ENCODE data around the gene FKBP5.
"Not testable (repeated sequence)": the region's sequence is repeated elsewhere in the genome, so short reads cannot be mapped to it uniquely, and the experiment has no call there.

FKBP5 gene

DNA sequence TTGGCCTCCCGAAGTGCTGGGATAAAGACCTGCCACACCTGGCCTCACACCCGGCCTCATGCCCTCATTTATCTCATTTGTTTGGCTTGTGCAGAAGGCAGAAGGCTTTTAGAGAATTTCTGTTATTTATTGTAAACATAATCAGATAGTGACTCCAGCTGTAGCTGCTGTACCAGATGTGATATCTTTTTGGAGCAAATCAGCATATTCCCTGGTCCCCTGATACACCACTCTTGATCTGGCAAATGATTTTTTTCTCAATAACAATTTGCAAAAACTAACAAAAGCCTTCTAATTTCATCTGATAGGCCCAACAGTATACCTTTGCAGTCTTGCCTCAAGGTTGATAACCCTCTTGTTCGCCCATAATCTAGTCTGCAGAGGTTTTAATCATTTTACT, 149.5 kb downstream of the FKBP5 start:
- H2AFZ ChIP-seq (ENCODE audit: low read length) = no peak overlapping the region
- no peak overlapping the region for H3K9ac ChIP-seq (ENCODE audit: low read length)
- H3K4me3 ChIP-seq (ENCODE audit: low read length) = no peak overlapping the region
- no peak overlapping the region for H3K27ac ChIP-seq (ENCODE audit: low read length)
- no peaks in the 10 kb centered on the region for H3K36me3 ChIP-seq (replicated peaks; ENCODE audit: insufficient read depth, low read length)
- TF ChIP-seq, protein P1, sequence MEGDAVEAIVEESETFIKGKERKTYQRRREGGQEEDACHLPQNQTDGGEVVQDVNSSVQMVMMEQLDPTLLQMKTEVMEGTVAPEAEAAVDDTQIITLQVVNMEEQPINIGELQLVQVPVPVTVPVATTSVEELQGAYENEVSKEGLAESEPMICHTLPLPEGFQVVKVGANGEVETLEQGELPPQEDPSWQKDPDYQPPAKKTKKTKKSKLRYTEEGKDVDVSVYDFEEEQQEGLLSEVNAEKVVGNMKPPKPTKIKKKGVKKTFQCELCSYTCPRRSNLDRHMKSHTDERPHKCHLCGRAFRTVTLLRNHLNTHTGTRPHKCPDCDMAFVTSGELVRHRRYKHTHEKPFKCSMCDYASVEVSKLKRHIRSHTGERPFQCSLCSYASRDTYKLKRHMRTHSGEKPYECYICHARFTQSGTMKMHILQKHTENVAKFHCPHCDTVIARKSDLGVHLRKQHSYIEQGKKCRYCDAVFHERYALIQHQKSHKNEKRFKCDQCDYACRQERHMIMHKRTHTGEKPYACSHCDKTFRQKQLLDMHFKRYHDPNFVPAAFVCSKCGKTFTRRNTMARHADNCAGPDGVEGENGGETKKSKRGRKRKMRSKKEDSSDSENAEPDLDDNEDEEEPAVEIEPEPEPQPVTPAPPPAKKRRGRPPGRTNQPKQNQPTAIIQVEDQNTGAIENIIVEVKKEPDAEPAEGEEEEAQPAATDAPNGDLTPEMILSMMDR (IDR thresholded peaks at IDR 0.05; ENCODE audit: low read length) = no peak
- TF ChIP-seq EZH2 (optimal IDR thresholded peaks at IDR 0.05; ENCODE audit: low read depth, low read length) = no peak
- TF ChIP-seq EZH2phosphoT487 (IDR thresholded peaks at IDR 0.05; ENCODE audit: low read length) = no peak
- no peaks in the 10 kb centered on the region for H3K4me1 ChIP-seq (ENCODE audit: low read length)
- no peak overlapping the region for H3K4me2 ChIP-seq (ENCODE audit: low read depth, low read length)
- no peak for DNase-seq
- H3K27me3 ChIP-seq (replicated peaks; ENCODE audit: insufficient read depth, low read length) = no peaks in the 10 kb centered on the region
- H3F3A ChIP-seq (ENCODE audit: insufficient read depth, low read length) = no peaks in the 10 kb centered on the region
- H3K9me2 ChIP-seq (replicated peaks; ENCODE audit: insufficient read depth, low read length) = no peaks in the 10 kb centered on the region
- H3K9me3 ChIP-seq (replicated peaks; ENCODE audit: insufficient read depth, low read length) = no peaks in the 10 kb centered on the region
- H3K79me2 ChIP-seq (ENCODE audit: low read length) = no peaks in the 10 kb centered on the region
- no peaks in the 10 kb centered on the region for H4K20me1 ChIP-seq (ENCODE audit: insufficient read depth, low read length)

DNA sequence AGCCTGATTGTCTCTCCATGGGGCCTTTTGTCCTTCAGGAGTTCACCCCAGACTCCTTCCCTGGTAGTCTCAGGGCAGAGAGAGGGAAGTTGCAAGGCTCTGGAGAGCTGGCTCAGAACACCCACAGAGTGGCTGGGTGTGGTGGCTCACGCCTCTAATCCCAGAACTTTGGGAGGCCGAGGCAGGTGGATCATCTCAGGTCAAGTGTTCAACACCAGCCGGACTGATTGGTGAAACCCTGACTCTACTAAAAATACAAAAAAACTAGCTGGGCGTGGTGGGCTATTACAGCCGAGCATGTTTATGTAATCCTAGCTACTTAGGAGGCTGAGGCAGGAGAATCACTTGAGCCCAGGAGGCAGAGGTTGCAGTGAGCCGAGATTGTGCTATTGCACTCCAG, 152.9 kb downstream of the FKBP5 start:
- not testable (repeated sequence) for H3K4me2 ChIP-seq (ENCODE audit: low read depth, low read length); H3K4me3 ChIP-seq (ENCODE audit: low read length); H2AFZ ChIP-seq (ENCODE audit: low read length); DNase-seq; H3K4me1 ChIP-seq (ENCODE audit: low read length); H3K36me3 ChIP-seq (replicated peaks; ENCODE audit: insufficient read depth, low read length); H3K27ac ChIP-seq (ENCODE audit: low read length); H3K9me3 ChIP-seq (replicated peaks; ENCODE audit: insufficient read depth, low read length); H3K27me3 ChIP-seq (replicated peaks; ENCODE audit: insufficient read depth, low read length); H4K20me1 ChIP-seq (ENCODE audit: insufficient read depth, low read length); H3F3A ChIP-seq (ENCODE audit: insufficient read depth, low read length); H3K9me2 ChIP-seq (replicated peaks; ENCODE audit: insufficient read depth, low read length); H3K79me2 ChIP-seq (ENCODE audit: low read length); H3K9ac ChIP-seq (ENCODE audit: low read length)

DNA sequence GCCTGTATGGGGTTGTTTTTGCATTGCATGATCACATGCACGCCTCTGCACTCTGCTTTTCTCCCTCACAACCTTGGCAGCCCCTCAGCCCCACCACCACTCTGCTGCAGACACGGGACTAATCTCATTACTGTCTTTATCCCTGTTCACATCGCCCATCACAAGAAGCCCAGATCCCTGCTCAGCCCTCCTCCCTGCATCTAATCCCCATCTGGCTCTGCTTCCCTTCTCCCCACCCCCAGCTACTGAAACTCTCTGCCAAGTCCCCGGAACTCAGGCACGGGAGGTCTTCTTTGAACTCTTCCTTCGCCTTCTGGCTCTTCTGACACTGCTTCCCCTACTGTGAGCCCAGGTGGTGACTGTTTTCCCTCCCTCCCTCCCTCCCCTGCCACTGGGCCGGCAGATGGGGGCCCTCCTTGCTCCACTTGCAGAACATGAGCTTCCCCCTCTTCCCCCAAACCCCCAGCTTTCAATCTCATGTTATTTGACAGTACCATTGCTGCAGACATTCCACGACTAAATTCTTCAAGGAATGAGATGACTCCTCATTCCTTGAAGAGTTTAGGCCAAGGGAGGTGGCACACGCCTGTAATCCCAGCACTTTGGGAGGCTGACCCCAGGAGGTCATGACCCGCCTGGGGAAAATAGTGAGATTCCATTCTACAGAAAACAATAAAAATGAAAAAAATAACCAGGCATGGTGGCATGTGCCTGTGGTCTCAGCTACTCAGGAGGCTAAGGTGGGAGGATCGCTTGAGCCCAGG, 154.1 kb downstream of the FKBP5 start:
- H3K4me3 ChIP-seq (ENCODE audit: low read length) = no peak overlapping the region
- H3K4me1 ChIP-seq (ENCODE audit: low read length) = no peaks in the 10 kb centered on the region
- H3K27me3 ChIP-seq (replicated peaks; ENCODE audit: insufficient read depth, low read length) = no peaks in the 10 kb centered on the region
- TF ChIP-seq EZH2phosphoT487 (IDR thresholded peaks at IDR 0.05; ENCODE audit: low read length) (no peak), EZH2 (optimal IDR thresholded peaks at IDR 0.05; ENCODE audit: low read depth, low read length) (no peak)
- TF ChIP-seq, protein P1 (IDR thresholded peaks at IDR 0.05; ENCODE audit: low read length) = no peak
- H4K20me1 ChIP-seq (ENCODE audit: insufficient read depth, low read length) = no peaks in the 10 kb centered on the region
- H3K9me3 ChIP-seq (replicated peaks; ENCODE audit: insufficient read depth, low read length) = no peaks in the 10 kb centered on the region
- H3K9ac ChIP-seq (ENCODE audit: low read length) = no peak overlapping the region
- no peaks in the 10 kb centered on the region for H3K79me2 ChIP-seq (ENCODE audit: low read length)
- no peak for DNase-seq
- H3K9me2 ChIP-seq (replicated peaks; ENCODE audit: insufficient read depth, low read length) = no peaks in the 10 kb centered on the region
- no peaks in the 10 kb centered on the region for H3F3A ChIP-seq (ENCODE audit: insufficient read depth, low read length)
- no peaks in the 10 kb centered on the region for H3K36me3 ChIP-seq (replicated peaks; ENCODE audit: insufficient read depth, low read length)
- no peak overlapping the region for H2AFZ ChIP-seq (ENCODE audit: low read length)
- H3K27ac ChIP-seq (ENCODE audit: low read length) = no peak overlapping the region
- H3K4me2 ChIP-seq (ENCODE audit: low read depth, low read length) = no peak overlapping the region

DNA sequence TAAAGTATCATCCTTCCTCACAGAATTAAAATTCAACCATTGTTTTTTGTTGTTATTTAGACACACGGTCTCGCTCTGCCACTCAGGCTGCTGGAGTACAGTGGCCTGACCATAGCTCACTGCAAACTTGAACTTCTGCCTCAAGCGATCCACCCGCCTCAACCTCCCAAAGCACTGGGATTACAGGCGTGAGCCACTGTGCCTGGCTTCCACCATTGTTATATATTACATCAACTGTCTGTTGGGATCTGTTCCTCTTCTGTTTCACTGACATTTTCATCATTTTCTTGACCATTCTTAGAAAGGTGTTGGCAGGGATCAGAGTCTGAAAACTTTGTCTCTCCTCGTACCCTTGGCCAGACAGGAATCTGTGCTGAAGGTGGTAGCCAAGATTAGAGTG, 154.7 kb downstream of the FKBP5 start:
- Histone ChIP-seq H3K79me2 (ENCODE audit: low read length) (no peaks in the 10 kb centered on the region), H3K9me2 (replicated peaks; ENCODE audit: insufficient read depth, low read length) (no peaks in the 10 kb centered on the region), H4K20me1 (ENCODE audit: insufficient read depth, low read length) (no peaks in the 10 kb centered on the region), H3K36me3 (replicated peaks; ENCODE audit: insufficient read depth, low read length) (no peaks in the 10 kb centered on the region), H3K4me2 (ENCODE audit: low read depth, low read length) (no peak overlapping the region), H3K27ac (ENCODE audit: low read length) (no peak overlapping the region), H3K9ac (ENCODE audit: low read length) (no peak overlapping the region), H3K4me3 (ENCODE audit: low read length) (no peak overlapping the region), H3K9me3 (replicated peaks; ENCODE audit: insufficient read depth, low read length) (no peaks in the 10 kb centered on the region), H3K4me1 (ENCODE audit: low read length) (no peaks in the 10 kb centered on the region), H3K27me3 (replicated peaks; ENCODE audit: insufficient read depth, low read length) (no peaks in the 10 kb centered on the region), H3F3A (ENCODE audit: insufficient read depth, low read length) (no peaks in the 10 kb centered on the region), H2AFZ (ENCODE audit: low read length) (no peak overlapping the region)
- TF ChIP-seq EZH2 (optimal IDR thresholded peaks at IDR 0.05; ENCODE audit: low read depth, low read length) (no peak), EZH2phosphoT487 (IDR thresholded peaks at IDR 0.05; ENCODE audit: low read length) (no peak)
- TF ChIP-seq, protein P1 (IDR thresholded peaks at IDR 0.05; ENCODE audit: low read length) = no peak
- DNase-seq = no peak

Measured in MM.1S (cell line).